ENCODE measurements around the gene DSC3. TPM values are rescaled to one million over a fixed set of nuclear protein-coding genes. Genes with fewer than 3 reads are reported as not detected.

Gene DSC3
- total RNA-seq, 1 experiment from 2014 or later = 0.61 TPM

GRCh38 chr18:30999887-31000628, 42.5 kb downstream of the DSC3 start:
- no peak overlapping the region for H4K91ac ChIP-seq (ENCODE audit: insufficient read length, low read depth, low read length)
- no peaks in the 10 kb centered on the region for H4K20me1 ChIP-seq (ENCODE audit: control insufficient read depth, insufficient read depth, insufficient read length)
- Mint-ChIP-seq H3K27ac (0 out of 7 replicates have a peak overlapping the region, but pooled peaks of 1 of the 3 experiments have one; percentile 4), H3K27me3 (ENCODE audit: low read depth) (peaks cover under 1% of the 10 kb centered on the region; the same call in 1 of the 2 replicates), H3K4me1 (peaks cover 33 to 34% of the 10 kb centered on the region in 2 experiments), H3K36me3 (ENCODE audit: insufficient read depth in 1 of 3, low read depth in 3 of 3) (no peaks in the 10 kb centered on the region; a peak in 1 of 7 replicates), H3K9me3 (no peaks in the 10 kb centered on the region), H3K4me3 (no peak overlapping the region)
- no peak overlapping the region for H3K23ac ChIP-seq (ENCODE audit: insufficient read length, low read depth, low read length)
- H3K27ac ChIP-seq (ENCODE audit: insufficient read length, low read depth, low read length) = no peak overlapping the region
- no peak overlapping the region for H4K5ac ChIP-seq (ENCODE audit: insufficient read length, low read depth, low read length)
- no peaks in the 10 kb centered on the region for H3K9me3 ChIP-seq (ENCODE audit: control insufficient read depth, low read depth, low read length)
- 100% methylated on average over 1 of the region's 8 CpGs for WGBS (ENCODE audit: extremely low coverage, insufficient read length, low lambda C conversion rate)
- no peak overlapping the region for H2BK15ac ChIP-seq (ENCODE audit: low read depth, low read length)
- TF ChIP-seq CTCF (conservative IDR thresholded peaks at IDR 0.05) = no peak; the same call in 2 of the 3 replicates
- no peaks in the 10 kb centered on the region for H3K79me2 ChIP-seq (ENCODE audit: insufficient read depth, low read length)
- no peak overlapping the region for H2BK5ac ChIP-seq (ENCODE audit: insufficient read length, low read length)
- H3K4me2 ChIP-seq (ENCODE audit: insufficient read depth, insufficient read length, low read length) = no peak overlapping the region
- no peak overlapping the region for H3K18ac ChIP-seq (ENCODE audit: insufficient read length, low read depth, low read length)
- no peak overlapping the region for H2BK12ac ChIP-seq (ENCODE audit: insufficient read length, low read depth, low read length)
- H2AK5ac ChIP-seq (ENCODE audit: insufficient read length, low read length) = no peak overlapping the region
- H3K4ac ChIP-seq (ENCODE audit: low read depth, low read length) = no peak overlapping the region
- H3K14ac ChIP-seq (ENCODE audit: insufficient read depth, low read length) = no peak overlapping the region
- no peak overlapping the region for H4K8ac ChIP-seq (replicated peaks; ENCODE audit: insufficient read length, low read depth, low read length)
- H3K23me2 ChIP-seq (ENCODE audit: insufficient read length, low read depth, low read length, poor library complexity, severe bottlenecking) = no peaks in the 10 kb centered on the region
- H2BK120ac ChIP-seq (ENCODE audit: low read depth, low read length, poor library complexity, severe bottlenecking) = no peak overlapping the region
- no peaks in the 10 kb centered on the region for H3K79me1 ChIP-seq (ENCODE audit: insufficient read depth, low read depth, low read length, poor library complexity, severe bottlenecking)
- no peak for DNase-seq
- H3T11ph ChIP-seq (ENCODE audit: low read length) = no peak overlapping the region
- H2AFZ ChIP-seq (ENCODE audit: low read length) = no peak overlapping the region
- H3K4me1 ChIP-seq (ENCODE audit: insufficient read depth, low read length) = peaks cover 2% of the 10 kb centered on the region; the same call in 1 of the 2 replicates
- H2BK20ac ChIP-seq (ENCODE audit: low read depth, low read length, poor library complexity, severe bottlenecking) = no peak overlapping the region
- no peak overlapping the region for H3K9ac ChIP-seq (ENCODE audit: extremely low read depth, insufficient read length, low read length)
- no peak overlapping the region for H3K56ac ChIP-seq (ENCODE audit: insufficient read length, low read depth, low read length)
- H3K27me3 ChIP-seq (ENCODE audit: insufficient read depth, low read length) = no peaks in the 10 kb centered on the region

Data from H9 (cell line).